DND-41 (cell line): ENCODE results near the gene OR5L1.

Experiments
- CTCF ChIP-seq: IDR thresholded peaks from 2 replicates; pipeline ENCODE4 v1.5.1; 2012; ENCODE audit warnings: borderline replicate concordance, low read length, moderate library complexity, mild to moderate bottlenecking; ENCODE audit not compliant: poor library complexity, severe bottlenecking; ENCODE audit errors: extremely low read depth
- EZH2 ChIP-seq: IDR thresholded peaks from 3 replicates; pipeline ENCODE4 v1.6.1; 2012; ENCODE audit warnings: borderline replicate concordance, low read depth, mild to moderate bottlenecking, moderate library complexity, low read length, inconsistent platforms; ENCODE audit not compliant: severe bottlenecking

- TF ChIP-seq CTCF (no peak), EZH2 (no peak)
Observed at GRCh38 chr11:55793321-55793720, 17.8 kb upstream of the OR5L1 start.
